B cell (primary cell): ENCODE results near the gene ALDOA. TPM values are rescaled to one million over a fixed set of nuclear protein-coding genes. Genes with fewer than 3 reads are reported as not detected.

Experiments used
- ATAC-seq: fragments of 200-7000 bp; cut with Tn5 transposase; one replicate; pipeline ENCODE4 v1.10.0; 2021; ENCODE audit warnings: low read depth, mild to moderate bottlenecking, moderate number of reproducible peaks, moderate library complexity
- CTCF ChIA-PET: fragments of 350-600 bp; sonication (Branson Sonifier 250); formaldehyde crosslinking; loops from one replicate; lab custom pipeline; 2021; ENCODE audit warnings: antibody characterized with exemption, inconsistent platforms; lab: Charles Lee
- POLR2A ChIA-PET: fragments of 350-600 bp; sonication (Branson Sonifier 250); formaldehyde crosslinking; loops from one replicate; lab custom pipeline; 2021; ENCODE audit warnings: antibody characterized with exemption; lab: Charles Lee
- DNase-seq: peaks from one replicate; pipeline ENCODE4 v3.0.0; 2013
- H2AFZ ChIP-seq: 2 replicates; pipeline ENCODE4 v1.6.1; 2012; ENCODE audit warnings: mild to moderate bottlenecking, low read depth, low read length; ENCODE audit not compliant: insufficient read depth, poor library complexity, severe bottlenecking
- H3K27ac ChIP-seq, 2 donors: 1 replicate in 1 of 2; 2 replicates in 1 of 2; pipeline ENCODE4 v1.5.1; 2012 to 2013; ENCODE audit warnings: low read length in 2 of 2, mild to moderate bottlenecking in 2 of 2, moderate library complexity in 1 of 2
- H3K27me3 ChIP-seq, 4 experiments: fragments of 200-600 bp in 1 of 4; sonication (generic) in 1 of 4; replicated peaks in 1 of 4; 1 replicate in 2 of 4; 2 replicates in 2 of 4; pipeline versions ENCODE4 v1.6.1 to v1.7.0; 2013 to 2016; ENCODE audit warnings: low read length in 3 of 4, mild to moderate bottlenecking in 2 of 4, mixed read lengths in 1 of 4, moderate library complexity in 1 of 4; ENCODE audit not compliant: insufficient read depth in 4 of 4, control insufficient read depth in 3 of 4; ENCODE audit errors: control extremely low read depth in 1 of 4
- H3K36me3 ChIP-seq, 2 experiments: replicated peaks in 1 of 2; 1 replicate in 1 of 2; 2 replicates in 1 of 2; pipeline versions ENCODE4 v1.6.1 to v1.7.1; 2013; ENCODE audit warnings: low read length in 1 of 2; ENCODE audit not compliant: insufficient read depth in 2 of 2, control insufficient read depth in 1 of 2; ENCODE audit errors: control extremely low read depth in 1 of 2, extremely low read depth in 1 of 2
- H3K4me1 ChIP-seq, 2 donors: fragments of 200-600 bp in 1 of 2; sonication (generic) in 1 of 2; 1 replicate in 1 of 2; 2 replicates in 1 of 2; pipeline versions ENCODE4 v1.5.1 to v1.6.1; 2013 to 2017; ENCODE audit warnings: low read length in 2 of 2; ENCODE audit not compliant: control insufficient read depth in 2 of 2, insufficient read depth in 2 of 2
- H3K4me2 ChIP-seq: replicated peaks from 2 replicates; pipeline ENCODE3; 2012; ENCODE audit warnings: mild to moderate bottlenecking, low read depth, low read length; ENCODE audit not compliant: poor library complexity, severe bottlenecking
- H3K4me3 ChIP-seq, 5 experiments: fragments of 200-600 bp in 1 of 5; sonication (generic) in 1 of 5; 1 replicate in 3 of 5; 2 replicates in 2 of 5; pipeline versions ENCODE4 v1.5.1 to v1.7.0; 2011 to 2016; ENCODE audit warnings: low read length in 4 of 5, mild to moderate bottlenecking in 4 of 5, low read depth in 2 of 5, control low read depth in 1 of 5, moderate library complexity in 1 of 5; ENCODE audit not compliant: insufficient read depth in 1 of 5; ENCODE audit errors: control extremely low read depth in 1 of 5, extremely low read depth in 1 of 5
- H3K79me2 ChIP-seq: fragments of 200-600 bp; sonication (generic); one replicate; pipeline ENCODE4 v1.6.0; 2016; ENCODE audit warnings: low read length; ENCODE audit not compliant: control insufficient read depth, insufficient read depth
- H3K9ac ChIP-seq: fragments of 200-600 bp; sonication (generic); 2 replicates; pipeline ENCODE4 v1.6.1; 2017; ENCODE audit warnings: mild to moderate bottlenecking, low read length, moderate library complexity
- H3K9me3 ChIP-seq, 3 donors: one replicate each; pipeline versions ENCODE4 v1.6.1 to v1.7.1; 2013; ENCODE audit warnings: low read length in 2 of 3; ENCODE audit not compliant: control insufficient read depth in 2 of 3, insufficient read depth in 1 of 3; ENCODE audit errors: control extremely low read depth in 1 of 3
- H4K20me1 ChIP-seq: 2 replicates; pipeline ENCODE4 v1.6.0; 2012; ENCODE audit warnings: mild to moderate bottlenecking, low read length; ENCODE audit not compliant: insufficient read depth, control insufficient read depth, poor library complexity, severe bottlenecking
- H3K27ac Mint-ChIP-seq: one replicate; pipeline ENCODE4 v1.8.0; 2021; ENCODE audit warnings: mixed read lengths
- H3K27me3 Mint-ChIP-seq: one replicate; pipeline ENCODE4 v1.8.0; 2021; ENCODE audit warnings: mixed read lengths
- H3K4me1 Mint-ChIP-seq: one replicate; pipeline ENCODE4 v1.8.0; 2021; ENCODE audit warnings: mixed read lengths
- H3K4me3 Mint-ChIP-seq: one replicate; pipeline ENCODE4 v1.8.0; 2021; ENCODE audit warnings: mixed read lengths
- H3K9me3 Mint-ChIP-seq: one replicate; pipeline ENCODE4 v1.8.0; 2022; ENCODE audit warnings: mixed read lengths; ENCODE audit not compliant: insufficient read depth
- EZH2 ChIP-seq: IDR thresholded peaks from 2 replicates; pipeline ENCODE4 v1.6.1; 2012; ENCODE audit warnings: borderline replicate concordance, low read depth, mild to moderate bottlenecking, moderate library complexity, low read length; ENCODE audit not compliant: insufficient read depth, poor library complexity, severe bottlenecking
- WGBS: methylation state at CpG from one replicate; pipeline ENCODE4 v1.1.5; 2013; ENCODE audit warnings: missing lambda C conversion rate; ENCODE audit not compliant: insufficient coverage; 5-methylcytosine and 5-hydroxymethylcytosine counted together
- intact Hi-C: fragments of 100-400 bp; cut with micrococcal nuclease; formaldehyde crosslinking; loops from one replicate; pipeline ENCODE4 v1.10.0; 2022
- polyA plus RNA-seq: library from polyadenylated mRNA; depleted of rRNA; stranded (reverse); fragments of >200 nt; gene quantifications from 2 replicates; pipeline ENCODE4 v1.2.3, GENCODE V29; 2012
- total RNA-seq, 2 donors: library from RNA; stranded (reverse); fragments of 120-200 nt in 1 of 2; gene quantifications; 1 replicate in 1 of 2; 2 replicates in 1 of 2; pipeline versions ENCODE4 v1.2.3 to v1.2.4, GENCODE V29; 2013 to 2022
- TF ChIP-seq, protein P1 (sequence below): fragments of 200-600 bp; IDR thresholded peaks from one replicate; pipeline ENCODE4 v1.8.0; 2022; ENCODE audit warnings: antibody characterized with exemption, mild to moderate bottlenecking

The ALDOA gene
- total and polyA plus RNA-seq, 2 donors (not counting 1 experiment from before 2014, with no cell fraction given): 329 to 343 TPM

DNA sequence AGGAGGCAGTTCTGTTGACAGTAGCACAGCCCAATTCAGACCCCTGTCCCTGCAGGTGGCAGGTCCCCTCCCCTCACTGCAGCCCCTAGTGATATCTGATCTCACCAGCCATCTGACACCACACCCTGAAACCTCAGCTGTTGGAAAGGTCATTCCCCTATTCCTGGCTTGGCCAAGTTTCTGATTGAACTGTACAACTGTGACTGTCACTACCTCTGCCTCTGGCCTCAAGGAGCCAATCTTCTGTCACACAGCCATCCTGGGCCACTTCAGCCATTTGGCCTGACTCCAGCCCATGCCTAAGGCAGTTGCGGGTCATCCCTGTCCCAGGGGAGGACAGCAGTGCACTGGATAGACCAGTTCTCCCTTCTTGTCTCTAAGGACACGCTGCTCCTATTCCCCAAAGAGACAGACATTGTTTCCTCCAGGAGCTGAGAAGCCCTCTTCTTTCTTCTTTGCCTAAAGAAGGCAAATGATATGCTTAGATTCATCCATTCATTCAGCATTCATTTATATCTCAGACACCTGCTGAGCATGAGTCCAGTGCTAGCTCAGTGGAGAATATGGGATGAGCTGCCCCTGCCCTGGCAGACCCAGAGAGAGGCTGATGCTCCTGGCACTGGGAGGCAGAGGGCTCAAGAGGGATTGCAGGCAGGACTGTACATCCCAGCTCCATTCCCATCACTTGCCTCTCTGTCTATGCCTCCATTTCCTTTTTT, 4.6 kb upstream of the ALDOA start:
- H3K36me3 ChIP-seq: no peaks in the 10 kb centered on the region
- peak overlapping the region; percentile 42 for H3K27ac Mint-ChIP-seq
- H3K27me3 ChIP-seq: no peaks in the 10 kb centered on the region
- no peak overlapping the region for H2AFZ ChIP-seq
- intact Hi-C loops: loop anchor here (10.0 kb wide), 2 partner anchors 314 to 634 kb away; partner anchors contain the start of genes MYL11, SRCAP and TBC1D10B
- no peaks in the 10 kb centered on the region for H3K9me3 ChIP-seq
- H3K27me3 Mint-ChIP-seq: no peaks in the 10 kb centered on the region
- H3K27ac ChIP-seq: no peak overlapping the region
- peaks cover 3% of the 10 kb centered on the region for H4K20me1 ChIP-seq
- no peak for ATAC-seq
- peaks cover 8% of the 10 kb centered on the region for H3K4me1 Mint-ChIP-seq
- POLR2A ChIA-PET: no interaction called here
- no peak for DNase-seq
- peaks cover 6 to 15% of the 10 kb centered on the region in 2 donors for H3K4me1 ChIP-seq
- peaks cover 23% of the 10 kb centered on the region for H3K79me2 ChIP-seq
- WGBS: 100% methylated on average over 1 of the region's 2 CpGs
- H3K4me2 ChIP-seq: no peak overlapping the region
- CTCF ChIA-PET: no interaction called here
- H3K9me3 Mint-ChIP-seq: no peaks in the 10 kb centered on the region
- no peak overlapping the region for H3K4me3 Mint-ChIP-seq
- TF ChIP-seq, protein P1, sequence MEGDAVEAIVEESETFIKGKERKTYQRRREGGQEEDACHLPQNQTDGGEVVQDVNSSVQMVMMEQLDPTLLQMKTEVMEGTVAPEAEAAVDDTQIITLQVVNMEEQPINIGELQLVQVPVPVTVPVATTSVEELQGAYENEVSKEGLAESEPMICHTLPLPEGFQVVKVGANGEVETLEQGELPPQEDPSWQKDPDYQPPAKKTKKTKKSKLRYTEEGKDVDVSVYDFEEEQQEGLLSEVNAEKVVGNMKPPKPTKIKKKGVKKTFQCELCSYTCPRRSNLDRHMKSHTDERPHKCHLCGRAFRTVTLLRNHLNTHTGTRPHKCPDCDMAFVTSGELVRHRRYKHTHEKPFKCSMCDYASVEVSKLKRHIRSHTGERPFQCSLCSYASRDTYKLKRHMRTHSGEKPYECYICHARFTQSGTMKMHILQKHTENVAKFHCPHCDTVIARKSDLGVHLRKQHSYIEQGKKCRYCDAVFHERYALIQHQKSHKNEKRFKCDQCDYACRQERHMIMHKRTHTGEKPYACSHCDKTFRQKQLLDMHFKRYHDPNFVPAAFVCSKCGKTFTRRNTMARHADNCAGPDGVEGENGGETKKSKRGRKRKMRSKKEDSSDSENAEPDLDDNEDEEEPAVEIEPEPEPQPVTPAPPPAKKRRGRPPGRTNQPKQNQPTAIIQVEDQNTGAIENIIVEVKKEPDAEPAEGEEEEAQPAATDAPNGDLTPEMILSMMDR: no peak
- TF ChIP-seq EZH2: no peak
- no peak overlapping the region for H3K9ac ChIP-seq
- H3K4me3 ChIP-seq: no peak overlapping the region
